Left ventricle myocardium inferior (tissue), 1 donor: ENCODE data around the gene ERLEC1. TPM values are rescaled to one million over a fixed set of nuclear protein-coding genes. Genes with fewer than 3 reads are reported as not detected.

Experiments
- DNase-seq: peaks from one replicate; pipeline ENCODE4 v3.0.0-alpha.2; 2020
- H3K27ac ChIP-seq: fragments of 200-600 bp; replicated peaks from 2 replicates; pipeline ENCODE4 v1.8.0; 2021
- H3K27me3 ChIP-seq: fragments of 200-600 bp; 2 replicates; pipeline ENCODE4 v1.8.0; 2021; ENCODE audit warnings: low read depth
- H3K36me3 ChIP-seq: fragments of 200-600 bp; 2 replicates; pipeline ENCODE4 v1.8.0; 2021
- H3K4me1 ChIP-seq: fragments of 200-600 bp; 2 replicates; pipeline ENCODE4 v1.8.0; 2021
- H3K4me3 ChIP-seq: fragments of 200-600 bp; 2 replicates; pipeline ENCODE4 v1.8.0; 2021; ENCODE audit warnings: mild to moderate bottlenecking, moderate library complexity
- H3K9me3 ChIP-seq: fragments of 200-600 bp; replicated peaks from 2 replicates; pipeline ENCODE4 v1.8.0; 2021
- CTCF ChIP-seq: fragments of 200-600 bp; IDR thresholded peaks from 2 replicates; pipeline ENCODE4 v1.8.0; 2021; ENCODE audit warnings: antibody characterized with exemption, mild to moderate bottlenecking, borderline replicate concordance
- intact Hi-C: fragments of 100-400 bp; cut with micrococcal nuclease; formaldehyde crosslinking; loops from one replicate; pipeline ENCODE4 v1.11.0; 2022
- total RNA-seq: library from RNA; stranded (reverse); fragmentation: NEBNext Ultra II Directional; extraction: Animal tissue kit (Norgen Biotek cat#: 25700); gene quantifications from one replicate; pipeline ENCODE4 v1.2.1, GENCODE V29; 2021
- donor health status: DM: no; HTN: yes; CAD: no; lungs with severe emphysema.

ERLEC1 gene
- total RNA-seq, 1 donor from 2014 or later = 44.3 TPM

GRCh38 chr2:53818854-53819435 is 32.1 kb downstream of the ERLEC1 start:
- intact Hi-C loops = no loop called here
- no peak for TF ChIP-seq CTCF
- Histone ChIP-seq H3K9me3 (no peaks in the 10 kb centered on the region), H3K27ac (no peak overlapping the region), H3K36me3 (peaks cover 58% of the 10 kb centered on the region), H3K27me3 (no peaks in the 10 kb centered on the region), H3K4me1 (no peaks in the 10 kb centered on the region), H3K4me3 (no peak overlapping the region)
- DNase-seq = no peak

- no peaks in the 10 kb centered on the region for H3K4me1 ChIP-seq
- TF ChIP-seq CTCF = no peak
- intact Hi-C loops = no loop called here
- no peak for DNase-seq
- no peak overlapping the region for H3K4me3 ChIP-seq
- H3K27ac ChIP-seq = no peak overlapping the region
- H3K27me3 ChIP-seq = no peaks in the 10 kb centered on the region
- H3K9me3 ChIP-seq = no peaks in the 10 kb centered on the region
- H3K36me3 ChIP-seq = peaks cover 51% of the 10 kb centered on the region
Observed at GRCh38 chr2:53819634-53820033, 32.8 kb downstream of the ERLEC1 start.

- Histone ChIP-seq H3K27me3 (no peaks in the 10 kb centered on the region), H3K9me3 (no peaks in the 10 kb centered on the region), H3K4me3 (no peak overlapping the region), H3K36me3 (peaks cover 47% of the 10 kb centered on the region), H3K4me1 (no peaks in the 10 kb centered on the region), H3K27ac (no peak overlapping the region)
- no peak for DNase-seq
- no peak for TF ChIP-seq CTCF
- intact Hi-C loops = no loop called here
Observed at GRCh38 chr2:53820048-53820447, 33.2 kb downstream of the ERLEC1 start.

- no peaks in the 10 kb centered on the region for H3K27me3 ChIP-seq
- intact Hi-C loops = no loop called here
- no peak overlapping the region for H3K4me3 ChIP-seq
- H3K27ac ChIP-seq = no peak overlapping the region
- no peaks in the 10 kb centered on the region for H3K9me3 ChIP-seq
- peaks cover 1% of the 10 kb centered on the region for H3K4me1 ChIP-seq
- TF ChIP-seq CTCF = no peak
- H3K36me3 ChIP-seq = peaks cover 41% of the 10 kb centered on the region
- no peak for DNase-seq
Observed at GRCh38 chr2:53820711-53821110, 33.9 kb downstream of the ERLEC1 start.

GRCh38 chr2:53821810-53822209 is 35.0 kb downstream of the ERLEC1 start:
- Histone ChIP-seq H3K27me3 (no peaks in the 10 kb centered on the region), H3K9me3 (no peaks in the 10 kb centered on the region), H3K4me1 (peaks cover 12% of the 10 kb centered on the region), H3K4me3 (no peak overlapping the region), H3K27ac (no peak overlapping the region), H3K36me3 (peaks cover 31% of the 10 kb centered on the region)
- TF ChIP-seq CTCF = no peak
- intact Hi-C loops = no loop called here
- no peak for DNase-seq
